GM19438 (cell line): ENCODE results near the gene CAPN8.

Experiments used
- ATAC-seq: cut with Tn5 transposase; IDR thresholded peaks from one replicate; pipeline ENCODE4 v1.9.1; 2021; ENCODE audit warnings: low read depth; ENCODE audit not compliant: unreplicated experiment

CAPN8 gene

DNA sequence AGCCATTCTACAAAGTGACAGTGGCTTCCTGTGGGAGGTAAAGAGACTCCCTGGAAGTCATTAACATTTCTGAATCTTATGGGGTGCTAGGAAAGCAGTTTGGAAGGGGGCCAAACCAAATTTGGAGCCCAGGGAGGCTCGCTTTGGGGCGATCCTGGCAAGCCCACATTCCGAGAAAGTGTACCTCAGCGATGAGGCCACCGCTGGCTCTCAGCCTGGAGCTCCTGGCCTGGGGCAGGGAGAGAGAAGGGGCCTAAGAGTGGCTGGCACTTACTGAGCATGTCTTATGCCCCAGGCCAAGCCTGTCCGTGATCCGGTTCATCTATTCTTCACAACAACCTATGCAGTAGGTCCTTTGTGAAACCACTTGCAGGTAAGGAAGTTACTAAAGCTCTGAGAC lies 173.5 kb downstream of the CAPN8 start:
- ATAC-seq: no peak
